ENCODE data around the gene COL16A1.

The COL16A1 gene

DNA sequence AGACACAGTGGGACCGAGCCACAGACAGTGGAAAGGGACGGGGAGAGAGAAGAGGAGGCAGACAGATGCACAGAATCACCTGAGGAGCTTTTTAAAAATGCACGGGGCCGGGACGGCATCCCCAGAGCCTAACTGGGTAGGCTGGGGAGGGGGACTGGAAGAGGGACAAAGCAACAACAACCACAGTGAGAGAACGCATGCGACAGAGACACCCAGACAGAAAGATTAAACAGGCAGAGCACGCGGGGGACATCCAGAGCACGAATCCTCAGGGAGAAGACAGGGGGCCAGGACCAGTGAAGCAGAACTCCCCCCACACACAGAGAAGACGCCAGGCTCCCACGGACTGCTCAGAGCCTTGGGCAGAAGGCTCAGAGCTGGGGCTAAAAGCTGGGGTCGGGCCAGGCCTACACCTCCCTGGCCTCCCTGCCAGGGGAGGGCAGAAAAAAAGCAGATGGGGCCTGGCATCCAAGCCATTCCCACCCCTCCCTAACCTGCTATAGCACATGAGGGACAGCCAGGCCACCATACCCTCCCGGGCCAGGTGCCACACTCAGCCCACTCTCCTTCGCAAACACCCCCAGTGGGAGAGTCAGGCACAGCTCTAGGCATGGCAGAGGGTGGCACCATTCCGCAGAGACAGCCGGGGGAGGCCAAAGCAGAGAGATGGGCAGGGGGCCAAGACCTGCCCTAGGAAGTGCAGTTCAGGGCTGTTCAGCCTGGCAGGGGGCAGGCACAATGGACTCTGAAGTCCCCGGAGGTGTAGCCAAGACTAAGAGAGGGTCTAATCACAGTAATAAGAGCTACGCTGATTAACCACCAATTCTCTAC, 29.8 kb upstream of the COL16A1 start:
- no peak for DNase-seq (ENCODE audit: low read depth in 2 of 2, low spot score in 1 of 2)

GRCh38 chr1:31732751-31733289, 29.0 kb upstream of the COL16A1 start:
- DNase-seq (ENCODE audit: low read depth in 2 of 2, low spot score in 1 of 2) = no peak

DNA sequence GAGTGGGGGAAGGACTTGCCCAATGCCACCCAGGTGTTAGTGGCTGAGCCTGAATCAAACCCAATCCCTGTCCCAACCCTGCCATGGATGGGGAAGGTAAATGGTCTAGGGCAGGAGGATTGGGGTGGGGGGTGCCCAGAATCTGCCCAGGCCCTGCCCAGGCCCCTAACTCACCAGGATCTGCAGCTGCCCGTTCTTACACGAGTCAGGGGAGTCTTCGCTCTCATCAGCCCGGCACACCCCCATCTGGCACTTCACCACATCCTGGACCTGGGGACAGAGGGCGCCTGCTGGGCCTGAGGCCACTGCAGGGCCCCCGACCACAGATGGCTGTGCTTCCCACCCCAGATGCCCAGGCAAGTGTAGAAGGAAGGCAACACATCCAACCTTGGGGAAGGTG, 28.5 kb upstream of the COL16A1 start:
- no peak for DNase-seq (ENCODE audit: low read depth in 2 of 2, low spot score in 1 of 2)

DNA sequence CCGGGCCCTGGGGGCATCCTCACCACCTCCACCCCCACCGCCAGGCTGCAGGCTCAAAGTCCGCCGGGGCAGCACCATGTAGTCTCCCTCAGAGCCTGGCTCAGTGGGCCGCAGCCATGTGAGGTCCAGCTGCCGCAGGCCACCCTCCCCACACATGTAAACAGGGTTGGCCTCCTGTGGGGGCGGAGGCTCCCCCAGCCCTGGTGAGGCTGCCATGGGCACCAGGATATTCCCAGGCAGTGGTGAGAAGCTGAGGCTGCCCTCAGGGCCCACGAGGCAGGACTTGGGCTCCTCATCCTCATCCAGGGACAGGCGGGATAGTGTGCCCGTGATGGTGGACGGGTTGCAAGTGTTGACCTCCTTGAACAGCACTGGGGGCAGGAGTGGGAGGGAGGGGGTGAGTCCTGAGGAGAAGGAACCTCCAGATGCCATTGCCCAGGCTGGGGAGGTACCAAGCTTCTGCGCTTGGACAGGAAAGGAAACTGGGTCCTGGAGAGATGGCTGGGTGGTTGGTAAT, 27.3 kb upstream of the COL16A1 start:
- no peak for DNase-seq (ENCODE audit: low read depth in 2 of 2, low spot score in 1 of 2)

DNA sequence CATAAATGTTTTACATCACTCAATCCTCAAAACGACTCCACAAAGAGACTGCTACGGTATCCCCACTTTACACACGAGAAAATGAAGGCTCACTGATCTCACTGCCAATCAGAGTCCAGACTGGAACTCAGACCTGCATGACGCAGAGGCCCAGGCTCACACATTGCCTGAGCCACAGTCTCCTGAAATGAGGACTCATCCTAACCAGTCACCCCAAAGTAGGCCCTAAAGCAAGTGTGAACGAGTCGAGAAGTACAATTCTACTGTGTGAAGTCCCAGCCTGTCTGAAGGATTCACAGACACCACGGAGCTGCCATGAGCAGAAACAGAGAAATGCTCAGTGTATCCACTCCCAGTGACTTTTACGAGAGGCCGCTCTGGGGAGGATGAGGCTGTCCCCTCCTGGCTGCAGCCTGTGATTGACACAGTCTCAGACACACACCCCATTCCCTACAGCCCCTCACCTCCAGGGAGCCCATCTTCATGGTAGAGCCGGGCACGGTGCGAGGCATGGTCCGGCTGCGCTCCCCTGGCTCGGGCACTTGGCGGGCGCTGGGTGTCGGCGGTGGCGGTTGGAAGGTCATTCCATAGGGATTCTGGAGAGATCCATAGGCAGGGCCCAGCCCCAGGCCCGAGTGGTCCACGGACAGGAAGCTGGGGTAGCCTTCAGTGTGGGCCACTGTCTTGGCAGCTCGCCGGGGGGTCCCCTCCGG, 26.7 kb upstream of the COL16A1 start:
- DNase-seq (ENCODE audit: low read depth in 2 of 2, low spot score in 1 of 2) = no peak

GRCh38 chr1:31727849-31728248, 24.0 kb upstream of the COL16A1 start:
- DNase-seq (ENCODE audit: low read depth in 2 of 2, low spot score in 1 of 2) = no peak

GRCh38 chr1:31727195-31727594, 23.4 kb upstream of the COL16A1 start:
- DNase-seq (ENCODE audit: low read depth in 2 of 2, low spot score in 1 of 2) = no peak

- DNase-seq (ENCODE audit: low read depth in 2 of 2, low spot score in 1 of 2) = no peak
Observed at GRCh38 chr1:31726715-31727114, 22.9 kb upstream of the COL16A1 start.

DNA sequence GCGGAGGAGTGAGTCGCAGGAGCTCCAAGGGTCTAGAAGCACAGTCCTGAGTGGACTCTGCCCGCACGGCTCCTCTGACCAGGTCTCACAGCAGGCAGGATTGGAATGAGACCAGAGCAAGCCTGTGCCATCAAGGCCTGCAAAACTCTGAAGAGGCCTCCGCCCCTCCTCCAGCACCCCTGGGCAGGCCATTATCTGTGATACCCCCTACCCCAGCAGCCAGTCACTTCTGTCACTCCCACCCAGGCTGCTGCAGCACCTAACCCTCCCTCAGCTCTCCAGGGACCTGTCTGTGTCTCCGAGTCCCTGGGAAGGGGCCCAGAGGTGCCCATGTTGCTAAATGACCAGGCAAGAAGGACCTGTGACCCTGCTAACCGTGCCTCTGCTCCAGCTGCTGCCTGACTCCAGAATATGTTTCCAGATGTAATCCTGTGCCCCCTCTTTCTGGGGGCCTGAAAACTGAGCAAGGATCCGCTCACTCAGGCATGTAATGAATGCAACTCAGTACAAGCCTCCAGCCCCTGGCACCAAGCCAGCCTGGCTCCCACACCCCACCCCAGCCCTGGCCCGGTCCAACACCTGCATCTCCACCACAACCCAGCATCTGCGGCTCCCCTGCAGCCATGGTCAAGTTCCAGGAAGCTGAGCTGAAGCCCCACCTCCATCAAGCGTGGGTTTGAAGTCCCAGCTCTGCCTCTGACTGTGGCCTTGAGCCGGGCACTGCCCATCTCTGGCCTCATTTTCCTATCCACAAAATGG, 22.1 kb upstream of the COL16A1 start:
- DNase-seq (ENCODE audit: low read depth in 2 of 2, low spot score in 1 of 2) = no peak

DNA sequence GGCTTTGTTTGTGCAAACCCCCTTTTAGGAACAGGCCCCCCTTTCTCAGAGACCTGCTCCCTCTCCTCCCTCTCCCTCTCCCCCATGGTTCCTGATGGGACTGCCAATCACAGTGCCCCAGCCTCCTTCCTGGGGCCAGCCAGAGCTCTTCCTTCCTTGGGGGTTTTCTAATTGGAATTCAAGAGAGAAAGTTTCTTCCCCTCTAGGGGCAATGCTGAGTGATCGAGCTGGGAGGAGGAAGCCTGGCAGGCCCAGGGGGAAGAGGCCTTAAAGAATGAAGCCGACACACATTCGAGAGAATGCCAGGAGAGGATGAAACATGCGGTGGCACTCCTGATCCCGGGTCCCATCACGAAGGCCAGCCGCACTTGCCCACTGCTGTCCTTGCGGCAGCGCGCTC, 21.3 kb upstream of the COL16A1 start:
- no peak for DNase-seq (ENCODE audit: low read depth in 2 of 2, low spot score in 1 of 2)

DNA sequence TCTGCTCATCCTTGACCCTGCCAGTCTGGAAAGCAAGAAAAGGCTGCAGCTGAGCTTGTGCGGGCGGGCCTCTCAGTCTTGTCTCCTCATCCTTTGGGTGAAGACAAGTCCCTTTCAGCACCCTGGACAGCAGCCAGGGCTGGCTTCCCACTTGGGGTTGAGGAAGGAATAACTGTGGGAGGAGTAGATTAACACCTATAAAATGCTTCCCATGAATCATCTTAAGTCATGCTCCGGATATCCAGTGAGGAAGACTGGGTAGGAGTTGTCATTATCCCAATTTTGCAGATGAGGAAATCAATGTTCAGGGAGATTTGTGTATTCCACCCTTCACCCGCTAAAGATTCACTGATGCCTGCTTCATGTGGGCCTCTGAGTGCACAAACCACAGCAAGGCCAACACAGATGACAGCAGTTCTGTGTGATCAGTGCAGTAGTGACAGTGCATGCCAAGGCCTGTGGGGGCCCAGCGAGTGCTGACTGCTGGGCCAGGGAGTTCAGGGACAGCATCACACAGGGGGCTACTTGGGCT, 20.1 kb upstream of the COL16A1 start:
- DNase-seq (ENCODE audit: low read depth in 2 of 2, low spot score in 1 of 2) = no peak

DNA sequence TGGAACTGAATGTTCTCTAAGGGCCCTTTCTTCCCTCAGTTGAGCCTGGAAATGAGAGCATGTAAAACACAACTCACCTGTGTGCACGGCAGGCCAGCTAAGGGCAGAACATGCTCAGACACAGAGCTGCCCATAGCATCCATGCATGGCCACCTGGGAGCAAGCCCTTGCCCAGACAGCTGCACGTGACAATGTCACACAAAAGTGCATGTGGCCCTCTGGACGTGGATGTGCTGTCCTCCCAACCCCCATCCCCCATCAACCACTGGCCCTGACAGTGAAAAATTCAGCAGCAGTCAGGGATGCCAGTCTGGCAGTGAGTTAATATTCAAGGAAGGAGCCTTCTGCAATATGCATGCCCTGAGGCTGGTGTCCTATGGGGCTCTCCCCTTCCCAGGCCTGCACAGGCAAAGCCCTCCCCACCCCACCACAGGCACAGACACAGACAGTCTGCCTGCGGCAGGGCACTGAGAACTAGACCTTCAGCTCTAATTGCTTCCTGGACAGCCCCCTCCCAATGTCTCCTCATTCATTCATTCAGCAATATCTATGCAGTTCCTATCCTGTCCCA, 14.6 kb upstream of the COL16A1 start:
- no peak for DNase-seq (ENCODE audit: low read depth in 2 of 2, low spot score in 1 of 2)

DNA sequence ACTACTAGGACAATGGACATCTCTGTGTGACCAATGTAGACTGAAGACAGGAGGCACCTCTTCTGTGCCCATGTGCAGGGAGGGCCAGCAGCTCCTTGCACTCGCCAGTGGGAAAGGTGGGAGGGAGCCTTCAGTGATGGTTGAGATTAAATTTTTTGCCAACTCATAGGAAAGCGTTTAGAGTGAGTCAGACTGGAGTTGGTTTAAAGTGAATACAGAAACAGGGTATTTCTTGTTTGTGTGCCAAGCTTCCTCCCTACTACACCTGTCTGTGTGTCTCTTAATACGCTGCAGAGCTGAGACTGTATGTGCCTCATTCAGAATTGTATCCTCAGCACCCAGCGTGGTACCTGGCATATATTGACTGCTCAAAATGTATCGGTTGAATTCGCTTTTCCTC, 13.5 kb upstream of the COL16A1 start:
- no peak for DNase-seq (ENCODE audit: low read depth in 2 of 2, low spot score in 1 of 2)

- DNase-seq (ENCODE audit: low read depth in 2 of 2, low spot score in 1 of 2) = no peak
Observed at GRCh38 chr1:31715873-31716220, 12.0 kb upstream of the COL16A1 start.

GRCh38 chr1:31715087-31715872, 11.5 kb upstream of the COL16A1 start:
- no peak for DNase-seq (ENCODE audit: low read depth in 2 of 2, low spot score in 1 of 2)

DNA sequence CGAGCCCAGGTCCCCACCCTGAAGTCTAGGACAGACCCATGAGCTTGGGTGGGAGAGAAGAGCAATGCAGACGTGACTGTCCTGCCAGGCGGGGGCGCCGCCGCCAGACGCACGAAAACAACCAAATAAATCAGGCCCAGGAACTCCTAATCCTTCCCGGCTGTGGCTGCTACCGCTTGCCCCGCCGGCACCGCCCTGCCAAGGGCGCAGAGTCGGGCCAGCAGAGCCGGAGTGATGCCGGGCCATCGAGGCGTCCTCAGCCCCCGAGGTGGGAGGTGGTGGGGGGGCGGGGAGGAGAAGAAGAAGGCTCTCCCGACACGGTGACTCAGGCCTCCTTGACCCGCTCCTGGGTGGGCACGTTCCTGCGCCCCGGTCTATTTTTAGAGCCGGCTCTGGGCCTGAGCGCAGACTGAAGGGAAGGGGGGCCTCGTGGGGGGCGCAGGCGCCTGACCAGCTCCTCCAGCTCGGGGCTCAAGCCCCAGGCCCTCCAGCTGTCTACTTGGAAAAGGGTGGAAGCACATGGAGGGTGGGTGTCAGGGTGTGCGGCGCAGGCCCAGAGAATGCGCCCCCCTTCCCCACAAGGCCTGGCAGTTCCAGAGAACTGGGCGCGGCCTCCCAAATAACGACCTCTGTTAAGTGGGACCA, 10.7 kb upstream of the COL16A1 start:
- DNase-seq (ENCODE audit: low read depth in 2 of 2, low spot score in 1 of 2) = no peak

DNA sequence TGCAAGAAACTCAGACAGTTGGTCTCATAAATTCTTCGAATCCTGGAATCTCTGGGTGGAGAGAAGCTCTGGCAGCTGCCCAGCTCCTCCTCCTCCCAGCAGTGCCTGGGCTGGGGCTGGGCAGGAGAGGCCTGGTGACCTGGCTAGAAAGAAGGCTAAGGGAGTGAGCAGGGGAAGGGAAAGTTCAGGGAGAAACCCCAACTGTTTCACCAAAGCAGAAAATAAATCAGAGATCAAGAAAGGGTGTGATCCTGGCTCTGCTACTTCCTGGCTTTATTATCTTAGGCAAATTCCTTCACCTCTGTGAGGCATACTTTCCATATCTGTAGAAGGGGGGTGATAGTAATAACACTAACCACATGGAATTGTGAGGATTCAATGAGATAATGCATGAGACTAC, 8.8 kb upstream of the COL16A1 start:
- DNase-seq (ENCODE audit: low read depth in 2 of 2, low spot score in 1 of 2) = no peak

GRCh38 chr1:31712068-31712467, 8.3 kb upstream of the COL16A1 start:
- DNase-seq (ENCODE audit: low read depth in 2 of 2, low spot score in 1 of 2) = no peak

- DNase-seq (ENCODE audit: low read depth in 2 of 2, low spot score in 1 of 2) = no peak
Observed at GRCh38 chr1:31708324-31708723, 4.5 kb upstream of the COL16A1 start.

- no peak for DNase-seq (ENCODE audit: low read depth in 2 of 2, low spot score in 1 of 2)
Observed at GRCh38 chr1:31707711-31708110, 3.9 kb upstream of the COL16A1 start.
